Stimulated activated naive CD8-positive, alpha-beta T cell treated with anti-CD3 and anti-CD28 coated beads, Interleukin-15, Interleukin-2, amounts not matched to agents 100 ng/mL and 50 ng/mL, for 24 hours (primary cell): Measurements from ENCODE around the gene KIAA1755.

Source experiments
- H3K27ac Mint-ChIP-seq: one replicate; pipeline ENCODE4 v1.8.0; 2021; ENCODE audit warnings: mild to moderate bottlenecking, mixed read lengths
- H3K27me3 Mint-ChIP-seq: one replicate; pipeline ENCODE4 v1.8.0; 2021; ENCODE audit warnings: mixed read lengths
- H3K36me3 Mint-ChIP-seq: one replicate; pipeline ENCODE4 v1.8.0; 2021; ENCODE audit warnings: low read depth, mixed read lengths
- H3K4me1 Mint-ChIP-seq: one replicate; pipeline ENCODE4 v1.8.0; 2021; ENCODE audit warnings: low read depth, mixed read lengths
- H3K4me3 Mint-ChIP-seq: one replicate; pipeline ENCODE4 v1.8.0; 2021; ENCODE audit warnings: mild to moderate bottlenecking, mixed read lengths
- H3K9me3 Mint-ChIP-seq: one replicate; pipeline ENCODE4 v1.8.0; 2021; ENCODE audit warnings: mixed read lengths

Gene KIAA1755

DNA sequence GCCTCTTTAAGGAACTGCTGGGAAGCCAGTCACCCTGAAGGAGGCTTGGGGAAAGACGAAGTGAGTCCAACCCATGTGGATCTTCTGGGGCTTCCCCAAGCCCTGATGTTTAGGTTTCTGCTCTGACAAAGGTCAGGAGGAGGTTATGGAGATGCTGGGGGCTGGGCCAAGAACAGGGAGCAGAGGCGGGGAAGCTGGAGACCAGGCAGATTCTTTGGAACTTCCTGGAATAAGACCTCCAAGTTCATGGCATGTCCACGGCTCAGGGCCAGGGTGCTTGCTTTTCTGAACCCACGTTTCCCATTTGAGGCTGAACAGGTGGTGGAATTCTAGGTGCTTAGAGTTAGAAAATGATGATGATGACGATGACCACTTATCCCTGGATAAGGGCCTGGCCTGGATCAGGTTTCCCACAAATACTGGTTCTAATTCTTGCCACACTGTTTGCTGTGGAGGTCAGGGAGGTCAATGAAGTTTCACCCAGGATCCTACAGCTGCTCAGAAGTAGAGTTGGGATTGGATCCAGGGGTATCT is 65.5 kb downstream of the KIAA1755 start:
- peaks cover 4% of the 10 kb centered on the region for H3K9me3 Mint-ChIP-seq
- H3K4me3 Mint-ChIP-seq: no peak overlapping the region
- peaks cover 7% of the 10 kb centered on the region for H3K27me3 Mint-ChIP-seq
- no peaks in the 10 kb centered on the region for H3K36me3 Mint-ChIP-seq
- no peak overlapping the region for H3K27ac Mint-ChIP-seq
- no peaks in the 10 kb centered on the region for H3K4me1 Mint-ChIP-seq

DNA sequence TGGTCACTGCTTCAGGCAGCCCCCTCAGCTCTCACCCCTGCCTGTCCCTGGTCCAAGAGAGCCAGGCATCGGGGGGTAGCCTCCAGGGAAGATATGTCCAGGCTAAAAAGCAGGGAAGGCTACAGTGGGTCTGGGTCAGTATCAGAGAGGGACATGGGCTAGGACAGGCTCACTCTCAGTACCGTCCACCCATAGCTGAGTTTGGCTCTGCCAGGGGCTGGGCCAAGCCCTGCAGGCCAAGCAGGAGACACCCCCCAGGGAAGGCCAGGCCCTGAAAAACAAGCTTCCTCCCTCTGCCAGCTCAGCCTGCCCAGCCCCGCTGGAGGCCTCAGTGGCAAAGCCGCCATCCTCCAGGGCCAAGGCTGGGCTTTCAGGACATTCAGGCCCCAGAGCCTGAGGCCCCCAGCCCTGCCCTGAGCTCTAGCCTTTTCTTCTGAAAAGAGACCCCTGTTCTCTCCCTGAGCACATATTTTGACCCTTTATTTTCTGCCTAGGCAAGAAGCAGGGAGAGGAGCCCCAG is 66.9 kb downstream of the KIAA1755 start:
- Mint-ChIP-seq H3K36me3 (no peaks in the 10 kb centered on the region), H3K4me3 (no peak overlapping the region), H3K4me1 (no peaks in the 10 kb centered on the region), H3K27ac (no peak overlapping the region), H3K9me3 (peaks cover 4% of the 10 kb centered on the region), H3K27me3 (peaks cover 18% of the 10 kb centered on the region)

DNA sequence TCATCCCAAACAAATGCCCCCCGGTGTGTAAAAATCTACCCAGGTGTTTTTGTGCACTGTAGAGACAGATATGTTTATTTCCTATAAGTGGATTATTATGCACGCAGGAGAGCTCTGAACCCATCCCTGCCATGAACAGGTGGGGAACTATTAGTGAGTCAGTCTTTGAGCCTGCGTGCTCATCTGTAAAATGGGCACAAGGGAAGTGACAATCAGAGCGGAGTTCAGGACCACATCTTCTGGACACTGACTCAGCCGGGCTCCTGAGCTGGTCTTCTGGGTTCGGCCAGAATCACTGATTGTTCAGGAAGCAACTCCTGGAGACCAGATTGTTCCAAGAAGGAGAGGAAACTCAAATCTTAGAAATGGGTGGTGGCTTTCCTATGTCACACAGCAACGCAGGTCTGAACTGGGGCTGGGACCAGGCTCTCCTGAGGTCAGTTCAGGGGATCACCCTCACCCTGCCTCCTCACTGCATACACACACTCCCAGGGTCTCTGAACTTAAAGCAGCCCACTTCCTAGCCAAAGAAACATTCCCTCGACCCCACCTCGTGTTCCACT is 68.1 kb downstream of the KIAA1755 start:
- H3K9me3 Mint-ChIP-seq: peaks cover 4% of the 10 kb centered on the region
- no peak overlapping the region for H3K4me3 Mint-ChIP-seq
- no peak overlapping the region for H3K27ac Mint-ChIP-seq
- H3K4me1 Mint-ChIP-seq: no peaks in the 10 kb centered on the region
- peaks cover 23% of the 10 kb centered on the region for H3K27me3 Mint-ChIP-seq
- H3K36me3 Mint-ChIP-seq: no peaks in the 10 kb centered on the region

DNA sequence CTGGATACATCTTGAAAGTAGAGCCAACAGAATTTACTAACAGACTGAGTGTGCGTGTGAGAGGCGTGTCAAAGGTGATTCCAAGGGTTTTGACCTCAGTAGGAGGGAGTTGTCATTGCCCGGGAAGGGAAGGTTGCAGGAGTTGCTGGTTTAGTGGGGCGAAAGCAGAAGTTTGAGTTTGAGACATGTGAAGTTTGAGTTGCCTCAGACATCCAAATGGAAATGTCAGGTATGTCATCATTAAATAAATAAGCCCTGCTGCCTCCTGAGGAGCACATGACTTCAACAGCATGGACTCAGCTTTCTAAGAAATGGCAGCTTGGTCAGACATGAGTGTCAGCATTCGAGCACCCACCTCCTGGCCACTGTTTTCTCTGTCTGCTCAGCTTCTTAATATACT is 68.9 kb downstream of the KIAA1755 start:
- Mint-ChIP-seq H3K4me1 (no peaks in the 10 kb centered on the region), H3K4me3 (no peak overlapping the region), H3K9me3 (peaks cover 4% of the 10 kb centered on the region), H3K27ac (no peak overlapping the region), H3K36me3 (no peaks in the 10 kb centered on the region), H3K27me3 (peaks cover 23% of the 10 kb centered on the region)

DNA sequence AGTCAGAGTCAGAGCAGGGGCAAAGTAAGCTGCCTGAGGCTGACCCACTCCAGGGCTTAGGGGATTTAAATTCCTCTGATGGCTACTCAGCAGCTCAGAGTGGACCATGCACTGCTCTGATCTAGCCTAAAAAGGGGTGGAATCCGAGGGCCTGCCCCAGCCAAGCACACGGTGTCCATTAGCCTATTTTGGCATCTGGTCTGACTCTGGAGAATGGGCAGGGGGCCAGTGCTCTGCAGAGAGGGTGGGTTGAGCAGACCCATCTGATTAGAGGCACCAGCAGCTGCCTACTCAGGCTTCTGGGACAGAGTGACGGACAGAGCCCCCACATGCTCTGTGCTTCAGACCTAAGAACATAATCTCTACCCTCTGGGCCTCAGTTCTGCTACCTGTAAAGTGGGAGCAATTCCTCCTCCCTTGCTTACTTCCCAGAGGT is 69.6 kb downstream of the KIAA1755 start:
- Mint-ChIP-seq H3K36me3 (no peaks in the 10 kb centered on the region), H3K27ac (no peak overlapping the region), H3K4me1 (no peaks in the 10 kb centered on the region), H3K9me3 (peaks cover 4% of the 10 kb centered on the region), H3K27me3 (peaks cover 24% of the 10 kb centered on the region), H3K4me3 (no peak overlapping the region)

DNA sequence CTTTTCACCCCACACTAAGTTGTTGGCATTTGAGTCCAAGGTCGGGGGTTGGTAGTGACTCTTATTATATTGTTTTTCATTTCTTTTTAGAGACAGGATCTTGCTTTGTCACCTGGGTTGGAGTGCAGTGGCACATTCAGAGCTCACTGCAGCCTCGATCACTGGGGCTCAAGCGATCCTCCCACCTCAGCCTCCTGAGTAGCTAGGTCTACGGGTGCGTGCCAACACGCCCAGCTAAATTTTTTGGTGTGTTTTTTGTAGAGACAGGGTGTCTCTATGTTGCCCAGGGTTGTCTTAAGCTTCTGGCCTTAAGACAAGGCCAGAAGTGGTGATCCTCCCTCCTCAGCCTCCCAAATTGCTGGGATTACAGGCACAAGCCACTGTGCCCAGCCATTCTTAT is 70.4 kb downstream of the KIAA1755 start:
- Mint-ChIP-seq H3K4me3 (no peak overlapping the region), H3K27me3 (peaks cover 29% of the 10 kb centered on the region), H3K9me3 (peaks cover 4% of the 10 kb centered on the region), H3K4me1 (no peaks in the 10 kb centered on the region), H3K27ac (no peak overlapping the region), H3K36me3 (no peaks in the 10 kb centered on the region)

DNA sequence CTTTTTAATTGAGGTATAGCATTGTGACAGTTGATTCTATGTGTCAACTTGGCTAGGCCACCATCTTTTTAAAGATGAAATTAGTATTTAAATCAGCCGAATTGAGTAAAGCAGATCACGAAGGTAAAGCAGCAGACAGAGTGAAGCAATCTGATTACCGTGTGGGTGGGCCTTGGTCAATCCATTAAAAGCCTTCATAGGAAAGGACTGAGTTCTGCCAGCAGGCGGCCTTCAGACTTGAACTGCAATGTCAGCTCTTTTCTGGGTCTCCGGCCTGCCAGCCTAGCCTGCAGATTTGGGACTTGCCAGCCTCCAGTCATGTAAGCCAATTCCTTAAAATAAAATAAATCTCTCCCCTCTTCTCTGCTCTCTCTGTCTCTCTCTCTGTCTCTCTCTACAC is 73.0 kb downstream of the KIAA1755 start:
- Mint-ChIP-seq H3K9me3 (no peaks in the 10 kb centered on the region), H3K27me3 (peaks cover 32% of the 10 kb centered on the region), H3K4me3 (no peak overlapping the region), H3K36me3 (no peaks in the 10 kb centered on the region), H3K27ac (no peak overlapping the region), H3K4me1 (no peaks in the 10 kb centered on the region)

DNA sequence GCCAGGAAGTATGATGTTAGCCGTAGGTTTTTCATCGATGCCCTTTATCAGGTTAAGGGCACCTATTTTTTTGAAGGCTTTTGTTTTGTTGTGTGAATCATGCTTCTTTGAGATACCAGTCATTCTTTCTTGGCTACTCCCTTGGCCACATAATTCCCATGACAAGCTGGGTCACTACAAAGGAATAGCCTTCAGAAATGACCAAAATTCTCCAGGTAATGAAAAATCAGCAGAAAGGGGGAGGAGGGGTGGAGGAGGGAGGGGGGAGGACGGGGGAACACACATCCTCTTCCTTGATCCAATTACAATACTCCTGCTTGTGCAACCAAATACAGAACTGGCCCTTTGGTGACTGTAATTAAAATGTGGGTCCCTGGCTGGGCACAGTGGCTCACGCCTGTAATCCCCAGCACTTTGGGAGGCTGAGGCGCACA is 73.7 kb downstream of the KIAA1755 start:
- H3K4me3 Mint-ChIP-seq: no peak overlapping the region
- H3K9me3 Mint-ChIP-seq: no peaks in the 10 kb centered on the region
- no peaks in the 10 kb centered on the region for H3K4me1 Mint-ChIP-seq
- H3K27ac Mint-ChIP-seq: no peak overlapping the region
- H3K36me3 Mint-ChIP-seq: no peaks in the 10 kb centered on the region
- peaks cover 32% of the 10 kb centered on the region for H3K27me3 Mint-ChIP-seq

DNA sequence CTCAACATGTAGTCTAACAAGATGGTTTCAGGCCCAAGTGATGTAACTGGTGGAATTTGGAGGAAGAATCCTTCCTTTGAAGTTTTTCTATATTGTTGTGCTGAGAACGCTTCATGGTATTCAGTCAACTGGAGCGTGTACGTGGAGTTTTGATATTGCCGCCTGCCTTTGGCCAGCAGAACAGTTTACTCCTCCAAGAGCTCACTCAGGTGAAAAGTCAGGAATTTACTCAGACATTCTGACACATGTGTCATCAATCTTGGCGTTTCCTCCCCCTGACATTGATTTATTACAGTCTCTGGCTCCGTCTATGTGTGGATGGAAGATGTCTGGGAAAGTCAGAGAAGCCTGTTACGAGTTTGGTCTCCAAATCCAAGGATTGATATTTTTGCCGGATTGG is 76.4 kb downstream of the KIAA1755 start:
- Mint-ChIP-seq H3K4me1 (no peaks in the 10 kb centered on the region), H3K9me3 (no peaks in the 10 kb centered on the region), H3K27me3 (peaks cover 23% of the 10 kb centered on the region), H3K4me3 (no peak overlapping the region), H3K36me3 (no peaks in the 10 kb centered on the region), H3K27ac (no peak overlapping the region)

DNA sequence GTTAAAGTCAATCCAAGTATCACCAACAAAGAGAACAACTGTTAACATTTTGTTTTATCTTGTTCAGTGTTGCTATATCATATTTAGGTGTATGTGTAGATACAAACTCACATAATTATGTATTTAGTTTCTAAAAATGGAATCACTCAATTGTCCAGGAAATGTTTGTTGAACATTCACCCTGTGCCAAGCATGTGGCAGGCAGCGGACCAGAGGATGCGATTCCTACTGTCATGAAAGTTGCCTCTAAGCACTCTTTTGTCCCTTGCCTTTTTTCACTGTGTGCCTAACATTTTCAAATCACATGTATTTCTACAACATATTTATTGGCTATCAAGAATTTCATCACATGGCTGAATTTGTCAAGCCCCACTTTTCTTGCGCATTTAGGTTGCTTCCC is 78.6 kb downstream of the KIAA1755 start:
- no peaks in the 10 kb centered on the region for H3K4me1 Mint-ChIP-seq
- H3K27me3 Mint-ChIP-seq: peaks cover 24% of the 10 kb centered on the region
- H3K9me3 Mint-ChIP-seq: no peaks in the 10 kb centered on the region
- H3K27ac Mint-ChIP-seq: no peak overlapping the region
- H3K36me3 Mint-ChIP-seq: no peaks in the 10 kb centered on the region
- H3K4me3 Mint-ChIP-seq: no peak overlapping the region

DNA sequence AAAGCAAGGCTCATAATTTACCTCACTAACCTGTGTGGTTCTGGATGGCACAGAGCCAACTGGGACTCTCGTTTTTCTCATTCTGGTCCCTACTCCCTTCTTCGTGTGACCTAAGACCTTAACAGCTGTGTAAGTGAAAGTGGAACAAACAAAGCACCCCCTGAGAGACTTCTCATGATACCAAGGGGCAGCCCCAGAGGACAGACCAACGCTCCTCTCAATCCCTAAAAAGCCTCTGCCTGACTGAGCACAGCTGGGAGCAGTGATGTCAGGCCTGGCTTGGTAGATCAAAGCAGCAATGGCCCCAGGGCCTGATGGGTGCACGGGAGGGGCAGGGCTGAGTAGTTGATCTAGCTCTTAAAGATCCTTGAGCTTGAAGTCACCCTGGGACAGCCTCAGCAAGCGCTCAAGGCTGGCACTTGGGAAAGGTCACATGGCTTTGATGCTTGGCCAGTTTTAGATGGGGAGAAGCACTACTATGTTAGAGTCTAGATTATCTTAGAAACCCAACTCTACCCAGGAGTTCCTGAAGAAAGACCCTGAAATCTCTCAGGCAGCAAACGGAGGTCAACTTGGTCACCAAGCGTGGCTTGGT is 79.2 kb downstream of the KIAA1755 start:
- Mint-ChIP-seq H3K27ac (no peak overlapping the region), H3K36me3 (no peaks in the 10 kb centered on the region), H3K4me1 (no peaks in the 10 kb centered on the region), H3K4me3 (no peak overlapping the region), H3K27me3 (peaks cover 24% of the 10 kb centered on the region), H3K9me3 (no peaks in the 10 kb centered on the region)

DNA sequence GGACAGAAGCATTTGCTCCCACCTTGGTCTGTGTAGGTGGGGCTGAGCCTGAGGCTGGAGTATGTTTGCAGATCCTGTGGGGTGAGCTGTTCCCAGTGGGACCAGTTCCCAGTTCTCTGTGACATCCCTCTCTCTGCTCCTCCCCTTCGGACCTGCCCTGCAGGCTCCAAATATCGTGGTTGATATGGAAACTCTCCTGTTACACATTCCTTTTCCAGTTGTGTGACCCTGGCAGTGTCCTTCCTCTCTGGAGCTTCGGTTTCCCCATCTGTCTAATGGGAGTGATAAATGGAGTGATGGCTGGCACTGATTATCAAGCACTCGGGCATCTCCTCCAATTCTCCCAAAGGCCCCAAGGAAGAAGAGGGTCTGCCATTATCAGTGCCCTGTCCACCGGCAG is 79.8 kb downstream of the KIAA1755 start:
- H3K27ac Mint-ChIP-seq: no peak overlapping the region
- H3K4me3 Mint-ChIP-seq: no peak overlapping the region
- H3K9me3 Mint-ChIP-seq: no peaks in the 10 kb centered on the region
- H3K36me3 Mint-ChIP-seq: no peaks in the 10 kb centered on the region
- peaks cover 22% of the 10 kb centered on the region for H3K27me3 Mint-ChIP-seq
- H3K4me1 Mint-ChIP-seq: no peaks in the 10 kb centered on the region

DNA sequence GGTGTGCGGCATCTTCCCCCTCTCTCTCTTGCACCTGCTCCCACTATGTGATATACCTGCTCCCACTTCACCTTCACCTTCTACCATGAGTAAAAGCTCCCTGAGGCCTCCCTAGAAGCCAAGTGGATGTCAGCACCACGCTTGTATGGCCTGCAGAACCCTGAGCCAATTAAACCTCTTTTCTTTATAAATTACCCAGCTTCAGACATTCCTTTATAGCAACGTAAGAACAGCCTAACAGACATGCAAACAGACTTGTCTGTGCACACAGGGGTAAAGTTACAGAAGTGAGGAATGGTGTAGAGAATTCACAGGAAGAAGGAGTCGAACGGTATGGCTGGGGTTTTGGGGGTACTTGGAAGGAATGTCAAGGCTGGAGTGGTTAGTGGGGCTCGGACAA is 80.7 kb downstream of the KIAA1755 start:
- Mint-ChIP-seq H3K36me3 (no peaks in the 10 kb centered on the region), H3K27me3 (peaks cover 15% of the 10 kb centered on the region), H3K4me3 (no peak overlapping the region), H3K27ac (no peak overlapping the region), H3K9me3 (no peaks in the 10 kb centered on the region), H3K4me1 (no peaks in the 10 kb centered on the region)

DNA sequence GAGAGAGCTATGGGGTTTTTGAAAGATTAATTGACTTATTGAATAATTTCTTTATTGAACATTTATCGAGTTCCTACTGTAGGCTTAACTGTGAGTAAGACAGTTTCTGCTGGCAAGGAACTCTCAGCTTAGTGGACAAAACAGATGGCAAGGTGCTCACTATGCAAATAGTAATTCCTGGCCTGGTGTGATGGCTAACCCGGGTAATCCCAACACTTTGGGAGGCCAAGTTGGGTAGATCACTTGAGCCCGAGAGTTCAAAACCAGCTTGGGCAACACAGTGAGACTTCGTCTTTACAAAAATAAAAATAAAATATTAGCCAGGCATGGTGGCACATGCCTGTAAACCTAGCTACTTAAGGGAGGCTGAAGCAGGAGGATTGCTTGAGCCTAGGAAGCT is 82.0 kb downstream of the KIAA1755 start:
- H3K27ac Mint-ChIP-seq: no peak overlapping the region
- H3K4me1 Mint-ChIP-seq: no peaks in the 10 kb centered on the region
- no peak overlapping the region for H3K4me3 Mint-ChIP-seq
- peaks cover 10% of the 10 kb centered on the region for H3K27me3 Mint-ChIP-seq
- no peaks in the 10 kb centered on the region for H3K36me3 Mint-ChIP-seq
- H3K9me3 Mint-ChIP-seq: no peaks in the 10 kb centered on the region

DNA sequence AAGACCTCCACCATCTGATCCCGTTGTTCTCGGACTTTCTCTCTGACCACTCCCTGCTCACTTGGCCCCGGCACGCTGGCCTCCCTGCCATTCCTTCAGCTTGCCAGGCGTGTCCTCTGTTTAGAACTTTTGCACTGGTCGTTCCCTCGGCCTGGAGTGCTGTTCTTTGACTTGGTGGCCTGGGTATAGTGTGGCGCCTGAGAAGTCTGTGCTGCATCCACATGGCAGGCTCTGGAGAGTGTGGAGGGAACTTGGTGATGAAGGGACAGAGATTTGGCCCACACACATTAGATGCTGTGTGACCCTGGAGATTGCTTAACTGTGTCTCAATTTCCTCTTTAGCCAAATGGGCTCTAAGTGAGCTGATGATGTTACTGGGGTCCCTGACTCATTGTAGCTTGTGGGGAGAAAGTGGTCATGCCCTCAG is 82.5 kb downstream of the KIAA1755 start:
- H3K36me3 Mint-ChIP-seq: no peaks in the 10 kb centered on the region
- no peak overlapping the region for H3K4me3 Mint-ChIP-seq
- H3K27ac Mint-ChIP-seq: no peak overlapping the region
- no peaks in the 10 kb centered on the region for H3K4me1 Mint-ChIP-seq
- no peaks in the 10 kb centered on the region for H3K9me3 Mint-ChIP-seq
- peaks cover 10% of the 10 kb centered on the region for H3K27me3 Mint-ChIP-seq

DNA sequence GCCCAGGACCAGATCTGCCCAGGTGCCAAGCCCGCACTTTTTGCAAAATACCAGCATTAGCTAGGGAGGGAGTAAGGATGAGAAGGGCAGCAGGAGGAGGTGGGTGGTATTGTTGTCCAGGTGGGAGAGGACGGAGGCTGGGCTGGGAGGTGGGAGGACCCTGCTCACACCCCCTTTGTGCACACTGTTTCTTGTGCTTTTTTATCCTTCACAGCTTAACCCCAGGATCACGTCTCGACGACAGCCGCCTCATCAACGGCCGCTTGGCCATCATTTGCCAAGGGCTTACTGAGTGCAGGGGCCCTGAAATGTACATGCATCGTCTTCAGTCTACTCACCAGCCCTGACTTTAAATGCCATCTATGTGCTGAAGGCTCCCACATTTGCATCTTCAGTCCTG is 83.3 kb downstream of the KIAA1755 start:
- no peaks in the 10 kb centered on the region for H3K36me3 Mint-ChIP-seq
- H3K4me3 Mint-ChIP-seq: no peak overlapping the region
- H3K27me3 Mint-ChIP-seq: peaks cover 13% of the 10 kb centered on the region
- H3K4me1 Mint-ChIP-seq: no peaks in the 10 kb centered on the region
- no peaks in the 10 kb centered on the region for H3K9me3 Mint-ChIP-seq
- no peak overlapping the region for H3K27ac Mint-ChIP-seq
